K562 (cell line): Measurements from ENCODE around the gene ORM1. TPM values are rescaled to one million over a fixed set of nuclear protein-coding genes. Genes with fewer than 3 reads are reported as not detected.

ENCODE experiments used
- ARID1B ChIP-seq: fragments of 450-650 bp; IDR thresholded peaks from 2 replicates; pipeline ENCODE4 v1.6.1; 2016; ENCODE audit warnings: antibody characterized with exemption, mild to moderate bottlenecking, inconsistent platforms
- ETV6 ChIP-seq, 3 experiments: fragments of 150-350 bp in 1 of 3; sonication (generic) in 1 of 3; formaldehyde crosslinking in 1 of 3; IDR thresholded peaks; 2 replicates each; pipeline versions ENCODE4 v1.6.1 to v1.8.0; 2014 to 2022; ENCODE audit warnings: borderline replicate concordance in 2 of 3, low read depth in 2 of 3, antibody characterized with exemption in 1 of 3, low read length in 1 of 3, mild to moderate bottlenecking in 1 of 3, missing genetic modification reagents in 1 of 3
- IRF1 ChIP-seq: sonication (generic); formaldehyde crosslinking; IDR thresholded peaks from 2 replicates; pipeline ENCODE4 v1.8.0; 2022; ENCODE audit warnings: missing genetic modification reagents, mild to moderate bottlenecking, borderline replicate concordance
- MGA ChIP-seq: fragments of 450-650 bp; IDR thresholded peaks from 2 replicates; pipeline ENCODE4 v1.6.1; 2016; ENCODE audit warnings: mild to moderate bottlenecking, moderate library complexity
- MTA2 ChIP-seq: fragments of 450-650 bp; IDR thresholded peaks from 2 replicates; pipeline ENCODE4 v1.6.1; 2016; ENCODE audit warnings: low read depth
- RBM14 ChIP-seq: fragments of 200-400 bp; formaldehyde crosslinking; IDR thresholded peaks from 2 replicates; pipeline ENCODE4 v1.6.1; 2018; ENCODE audit warnings: low read depth, mild to moderate bottlenecking, low read length, moderate library complexity, borderline replicate concordance; ENCODE audit not compliant: insufficient read depth
- SP2 ChIP-seq: IDR thresholded peaks from 2 replicates; pipeline ENCODE4 v1.6.1; 2011; ENCODE audit warnings: mild to moderate bottlenecking, low read depth, low read length, moderate library complexity; ENCODE audit not compliant: poor library complexity, severe bottlenecking; ENCODE audit errors: extremely low read depth
- SRSF7 ChIP-seq: fragments of 200-400 bp; formaldehyde crosslinking; optimal IDR thresholded peaks from 2 replicates; pipeline ENCODE3; 2017; ENCODE audit warnings: mild to moderate bottlenecking, low read depth, low read length
- ZFP1 ChIP-seq: fragments of 450-650 bp; formaldehyde crosslinking; IDR thresholded peaks from 2 replicates; pipeline ENCODE4 v1.4.0; 2020; ENCODE audit warnings: mild to moderate bottlenecking, mixed read lengths
- ZKSCAN3 ChIP-seq: fragments of 250-450 bp; sonication (Bioruptor Pico); IDR thresholded peaks from 2 replicates; pipeline ENCODE4 v1.4.0; 2020
- ZNF518B ChIP-seq: fragments of 250-450 bp; sonication (Bioruptor Pico); IDR thresholded peaks from 2 replicates; pipeline ENCODE4 v1.5.0; 2021; ENCODE audit warnings: mild to moderate bottlenecking, moderate library complexity
- polyA plus RNA-seq, 8 experiments: library from polyadenylated mRNA; depleted of rRNA in 4 of 8; stranded (reverse) in 5 of 8; unstranded in 3 of 8; fragments of >200 nt; fragmentation: Nextera tagmentation in 2 of 8; fragmentation: Illumina TruSeq in 1 of 8; extraction: Ambion mirVana in 2 of 8; extraction: Trizol in 1 of 8; gene quantifications; 2 replicates each; pipeline versions ENCODE4 v1.2.1 to v1.2.3, GENCODE V29; 2011 to 2014; ENCODE audit warnings: inconsistent platforms in 1 of 8, missing spikeins in 1 of 8
- total RNA-seq, 7 experiments: library from RNA; depleted of rRNA in 6 of 7; stranded (reverse); fragments of >200 nt in 6 of 7; fragmentation: Illumina TruSeq in 2 of 7; extraction: Trizol in 2 of 7; gene quantifications; 2 replicates each; pipeline versions ENCODE4 v1.2.1 to v1.2.3, GENCODE V29; 2011 to 2021; ENCODE audit warnings: low replicate concordance in 1 of 7

ORM1 gene
- total and polyA plus RNA-seq, 9 of the 15 experiments (the other 6 are each of a cell fraction or from before 2014, with no cell fraction given), result 2.9 TPM; not detected in 8

GRCh38 chr9:114348906-114349482 is 26.1 kb downstream of the ORM1 start (continued):
- no peak for TF ChIP-seq ETV6 (IDR thresholded peaks at IDR 0.05; ENCODE audit: borderline replicate concordance in 1 of 2, low read depth in 2 of 2, low read length in 1 of 2)
- TF ChIP-seq ETV6 (CRISPR knock-in tag; IDR thresholded peaks at IDR 0.05; ENCODE audit: borderline replicate concordance), result no peak
- no peak for TF ChIP-seq SRSF7
- TF ChIP-seq ZFP1 (CRISPR knock-in tag), result no peak
- TF ChIP-seq SP2, result no peak
- no peak for TF ChIP-seq RBM14
- TF ChIP-seq MGA, result no peak
- no peak for TF ChIP-seq MTA2
- TF ChIP-seq ZNF518B (CRISPR knock-in tag), result no peak
- no peak for TF ChIP-seq ZKSCAN3 (CRISPR knock-in tag)
- peak; percentile 36; the same call in 1 of the 2 replicates for TF ChIP-seq ARID1B
- TF ChIP-seq IRF1, result no peak
